OCI-LY3 (cell line): Measurements from ENCODE around the gene NEK9.
"Not testable (repeated sequence)": the region's sequence is repeated elsewhere in the genome, so short reads cannot be mapped to it uniquely, and the experiment has no call there.

ENCODE experiments used
- H2AFZ ChIP-seq: fragments of 200-600, 300-600 bp; shearing (Covaris generic); 2 replicates; pipeline ENCODE4 v1.6.0; 2014; ENCODE audit warnings: antibody characterized with exemption, low read depth, low read length
- H3K27ac ChIP-seq: fragments of 200-600, 300-600 bp; sonication (generic); 2 replicates; pipeline ENCODE4 v1.5.1; 2014; ENCODE audit warnings: mild to moderate bottlenecking, low read length, moderate library complexity, mixed read lengths
- H3K27me3 ChIP-seq: fragments of 200-600, 300-600 bp; sonication (generic); 2 replicates; pipeline ENCODE4 v1.6.1; 2014; ENCODE audit warnings: low read depth, low read length, mixed read lengths
- H3K36me3 ChIP-seq: fragments of 200-600, 300-600 bp; sonication (generic); replicated peaks from 2 replicates; pipeline ENCODE3; 2014; ENCODE audit warnings: low read depth, low read length, mixed read lengths
- H3K4me1 ChIP-seq: fragments of 300-600, 200-600 bp; sonication (generic); 2 replicates; pipeline ENCODE4 v1.6.1; 2014; ENCODE audit warnings: low read length, mixed read lengths
- H3K4me2 ChIP-seq: fragments of 200-600, 300-600 bp; sonication (generic); 2 replicates; pipeline ENCODE4 v1.6.1; 2014; ENCODE audit warnings: low read length, mixed read lengths
- H3K4me3 ChIP-seq: fragments of 300-600, 200-600 bp; sonication (generic); 2 replicates; pipeline ENCODE4 v1.5.1; 2014; ENCODE audit warnings: antibody characterized with exemption, mild to moderate bottlenecking, low read length, moderate library complexity
- H3K79me2 ChIP-seq: fragments of 300-600, 200-600 bp; shearing (Covaris generic); 2 replicates; pipeline ENCODE4 v1.6.1; 2014; ENCODE audit warnings: mild to moderate bottlenecking, low read length, mixed read lengths
- H3K9ac ChIP-seq: fragments of 300-600, 200-600 bp; shearing (Covaris generic); 2 replicates; pipeline ENCODE4 v1.6.0; 2014; ENCODE audit warnings: mild to moderate bottlenecking, low read length, moderate library complexity
- H3K9me3 ChIP-seq: fragments of 200-600, 300-600 bp; shearing (Covaris generic); 2 replicates; pipeline ENCODE4 v1.6.1; 2014; ENCODE audit warnings: low read length, mixed read lengths; ENCODE audit not compliant: insufficient read depth
- H4K20me1 ChIP-seq: fragments of 200-600, 300-600 bp; sonication (generic); 2 replicates; pipeline ENCODE4 v1.6.1; 2016; ENCODE audit warnings: low read length, mixed read lengths; ENCODE audit not compliant: insufficient read depth
- CTCF ChIP-seq: fragments of 200-600, 300-600 bp; sonication (generic); IDR thresholded peaks from 2 replicates; pipeline ENCODE4 v1.5.1; 2014; ENCODE audit warnings: antibody characterized with exemption, low read length, low read depth
- EZH2phosphoT487 ChIP-seq: fragments of 200-600 bp; shearing (Covaris generic); IDR thresholded peaks from 2 replicates; pipeline ENCODE4 v1.6.1; 2018; ENCODE audit warnings: antibody characterized with exemption, mixed run types, low read depth

The NEK9 gene

DNA sequence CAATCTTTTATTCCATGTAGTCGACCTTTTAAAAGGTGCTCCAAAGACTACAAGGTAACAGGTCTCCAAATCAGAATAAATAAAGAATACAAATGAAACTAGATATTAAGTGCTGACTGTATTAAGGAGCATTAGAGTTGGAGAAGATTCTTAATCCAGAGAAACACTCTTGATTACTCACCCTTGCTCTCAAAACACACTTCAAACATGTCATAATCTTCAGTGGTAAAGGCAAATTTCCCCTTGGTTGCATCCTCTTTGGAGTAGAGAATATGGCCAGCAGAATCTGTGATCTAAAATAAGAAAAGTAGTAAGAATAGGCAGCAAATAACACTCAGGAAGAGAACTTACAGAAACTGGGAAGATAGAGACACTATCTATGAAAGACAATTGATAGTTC, 25.0 kb upstream of the NEK9 start:
- H3K27me3 ChIP-seq, result no peaks in the 10 kb centered on the region
- H3K79me2 ChIP-seq, result peaks cover 72% of the 10 kb centered on the region
- H3K36me3 ChIP-seq, result peaks cover 28% of the 10 kb centered on the region
- H3K27ac ChIP-seq, result no peak overlapping the region
- peaks cover 58% of the 10 kb centered on the region for H4K20me1 ChIP-seq
- H3K9ac ChIP-seq, result no peak overlapping the region
- no peak overlapping the region for H2AFZ ChIP-seq
- no peaks in the 10 kb centered on the region for H3K4me1 ChIP-seq
- H3K4me3 ChIP-seq, result no peak overlapping the region
- H3K4me2 ChIP-seq, result no peak overlapping the region
- TF ChIP-seq CTCF, result no peak
- TF ChIP-seq EZH2phosphoT487, result no peak
- no peaks in the 10 kb centered on the region for H3K9me3 ChIP-seq

DNA sequence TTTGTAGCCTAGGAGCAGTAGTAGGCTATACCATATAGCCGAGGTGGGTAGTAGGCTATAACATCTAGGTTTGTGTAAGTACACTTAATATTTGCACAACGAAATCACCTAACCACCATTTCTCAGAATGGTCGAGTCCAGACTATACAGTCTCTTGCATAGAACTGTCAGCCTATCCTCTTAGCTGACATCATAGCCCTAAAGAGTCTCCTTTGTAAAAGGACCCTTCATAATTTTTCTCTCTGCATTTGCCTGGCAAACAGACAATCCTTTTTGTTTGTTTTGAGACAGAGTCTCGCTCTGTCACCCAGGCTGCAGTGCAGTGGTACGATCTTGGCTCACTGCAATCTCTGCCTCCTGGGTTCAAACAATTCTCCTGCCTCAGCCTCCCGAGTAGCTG, 23.8 kb upstream of the NEK9 start:
- not testable (repeated sequence) for H3K4me3 ChIP-seq, H3K9ac ChIP-seq, H3K4me1 ChIP-seq, H3K27ac ChIP-seq, H3K27me3 ChIP-seq, H3K4me2 ChIP-seq, H3K9me3 ChIP-seq, H2AFZ ChIP-seq
- Histone ChIP-seq H4K20me1 (peaks cover 55% of the 10 kb centered on the region), H3K79me2 (peaks cover 63% of the 10 kb centered on the region), H3K36me3 (peaks cover 36% of the 10 kb centered on the region)

GRCh38 chr14:75150150-75150549, 23.3 kb upstream of the NEK9 start:
- H3K9me3 ChIP-seq, result no peaks in the 10 kb centered on the region
- no peaks in the 10 kb centered on the region for H3K27me3 ChIP-seq
- peaks cover 38% of the 10 kb centered on the region for H3K36me3 ChIP-seq
- no peak for TF ChIP-seq CTCF
- TF ChIP-seq EZH2phosphoT487, result no peak
- no peak overlapping the region for H3K4me3 ChIP-seq
- H3K4me2 ChIP-seq, result no peak overlapping the region
- no peak overlapping the region for H3K27ac ChIP-seq
- peaks cover 50% of the 10 kb centered on the region for H4K20me1 ChIP-seq
- no peaks in the 10 kb centered on the region for H3K4me1 ChIP-seq
- H2AFZ ChIP-seq, result no peak overlapping the region
- no peak overlapping the region for H3K9ac ChIP-seq
- peaks cover 58% of the 10 kb centered on the region for H3K79me2 ChIP-seq

DNA sequence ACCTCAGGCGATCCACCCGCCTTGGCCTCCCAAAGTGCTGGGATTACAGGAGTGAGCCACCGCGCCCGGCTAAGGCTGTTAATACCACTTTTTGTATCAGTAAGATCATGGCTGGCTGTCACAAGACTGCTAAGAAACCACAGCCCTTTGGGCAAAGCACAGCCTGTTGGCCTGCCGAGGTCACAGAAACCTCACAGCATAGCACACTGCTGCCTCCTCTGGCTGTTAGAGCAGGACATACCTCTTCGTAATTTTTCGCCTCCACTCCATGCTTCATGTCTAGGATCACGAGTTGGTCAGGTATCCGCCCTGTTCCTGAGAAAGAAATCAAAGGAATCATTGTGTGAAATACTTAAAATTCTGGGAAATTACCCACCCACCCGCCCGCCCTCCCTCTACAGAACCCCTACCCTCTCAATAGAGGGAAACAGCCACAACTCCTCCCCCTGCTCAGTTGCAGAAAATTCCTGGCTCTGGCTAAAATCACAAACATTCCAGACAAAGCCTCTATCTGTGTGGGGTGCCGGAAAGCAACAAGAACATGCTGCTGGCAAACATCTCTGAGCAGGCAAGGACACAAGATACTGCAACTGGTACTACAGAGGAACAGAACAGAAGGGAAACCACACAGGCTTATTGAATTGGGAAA, 20.7 kb upstream of the NEK9 start:
- TF ChIP-seq EZH2phosphoT487, result no peak
- no peak for TF ChIP-seq CTCF
- no peak overlapping the region for H3K4me2 ChIP-seq
- peaks cover 51% of the 10 kb centered on the region for H3K36me3 ChIP-seq
- no peaks in the 10 kb centered on the region for H3K4me1 ChIP-seq
- no peak overlapping the region for H3K27ac ChIP-seq
- H3K4me3 ChIP-seq, result no peak overlapping the region
- no peak overlapping the region for H2AFZ ChIP-seq
- peaks cover 64% of the 10 kb centered on the region for H4K20me1 ChIP-seq
- no peaks in the 10 kb centered on the region for H3K9me3 ChIP-seq
- H3K27me3 ChIP-seq, result no peaks in the 10 kb centered on the region
- peaks cover 60% of the 10 kb centered on the region for H3K79me2 ChIP-seq
- no peak overlapping the region for H3K9ac ChIP-seq
